ENCODE results near the gene DOCK11. TPM values are rescaled to one million over a fixed set of nuclear protein-coding genes. Genes with fewer than 3 reads are reported as not detected.
A peak's percentile ranks its signal among the peaks of the same experiment; 100 is the strongest.

Gene DOCK11
- total RNA-seq, 1 experiment from 2014 or later, result 2.2 TPM

GRCh38 chrX:118493653-118494297, 1.8 kb upstream of the DOCK11 start:
- H3K4me3 ChIP-seq (ENCODE audit: insufficient read depth, low read depth, low read length), result no peak overlapping the region
- H3K27me3 ChIP-seq (ENCODE audit: control insufficient read depth, insufficient read depth, low read length), result peaks cover 37% of the 10 kb centered on the region
- no peak for DNase-seq
- H3K36me3 ChIP-seq (replicated peaks; ENCODE audit: control insufficient read depth, insufficient read depth, low read length), result no peaks in the 10 kb centered on the region

DNA sequence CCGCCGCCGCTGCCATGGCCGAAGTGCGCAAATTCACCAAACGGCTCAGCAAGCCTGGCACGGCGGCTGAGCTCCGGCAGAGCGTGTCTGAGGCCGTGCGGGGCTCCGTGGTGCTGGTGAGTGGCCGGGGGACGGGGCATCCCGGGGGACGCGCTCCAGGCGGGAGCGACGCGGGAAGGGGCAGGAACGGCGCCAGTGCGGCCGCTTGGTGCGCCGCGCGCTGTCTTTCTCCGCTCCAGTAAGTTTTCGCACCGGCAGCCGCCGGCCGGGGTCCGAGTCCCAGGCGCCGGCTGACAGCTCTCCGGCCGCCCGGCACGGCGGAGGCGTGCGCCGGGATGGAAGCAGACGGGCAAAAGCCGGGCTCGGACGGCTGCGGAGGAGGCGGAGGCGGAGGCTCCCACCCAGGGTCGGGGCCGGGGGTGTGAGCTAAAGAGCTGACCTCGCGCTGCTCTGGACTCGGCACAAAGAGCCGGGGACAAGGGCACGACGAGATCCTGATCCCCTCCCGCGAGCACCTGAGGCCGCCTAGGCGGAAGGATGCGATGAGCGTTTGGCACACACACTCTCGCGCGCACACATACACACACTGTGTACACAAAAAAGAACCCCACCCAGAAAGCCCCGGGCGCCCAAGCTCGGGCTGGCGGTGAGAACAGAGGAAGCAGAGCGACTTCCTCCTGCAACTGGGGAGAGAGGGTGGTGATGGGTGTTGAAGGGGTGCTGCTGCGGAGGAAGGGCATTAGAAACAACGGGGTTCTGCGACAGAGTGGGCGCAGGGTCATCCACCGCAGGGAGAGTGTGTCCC, 545 bp downstream of the DOCK11 start:
- DNase-seq, result peak; percentile 72
- peaks cover 39% of the 10 kb centered on the region for H3K27me3 ChIP-seq (ENCODE audit: control insufficient read depth, insufficient read depth, low read length)
- H3K36me3 ChIP-seq (replicated peaks; ENCODE audit: control insufficient read depth, insufficient read depth, low read length), result no peaks in the 10 kb centered on the region
- H3K4me3 ChIP-seq (ENCODE audit: insufficient read depth, low read depth, low read length), result peak overlapping the region; percentile 74

DNA sequence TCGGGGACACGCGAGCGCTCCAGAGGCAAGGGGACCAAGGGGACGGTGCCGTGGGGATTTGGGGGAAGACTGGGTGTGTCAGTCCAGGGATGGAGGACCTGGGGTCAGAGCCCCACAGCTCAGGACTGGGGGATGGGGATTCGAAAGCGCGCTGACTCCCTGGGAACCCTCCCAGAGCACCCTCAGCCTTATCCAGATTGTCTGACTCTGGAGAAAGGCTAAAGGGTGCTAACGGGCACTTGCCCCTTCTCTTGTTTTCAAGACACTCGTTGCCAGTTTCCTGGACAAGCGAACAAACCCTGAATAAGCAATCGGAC, 1.1 kb downstream of the DOCK11 start:
- peak; percentile 54 for DNase-seq
- H3K36me3 ChIP-seq (replicated peaks; ENCODE audit: control insufficient read depth, insufficient read depth, low read length), result no peaks in the 10 kb centered on the region
- peaks cover 39% of the 10 kb centered on the region for H3K27me3 ChIP-seq (ENCODE audit: control insufficient read depth, insufficient read depth, low read length)
- H3K4me3 ChIP-seq (ENCODE audit: insufficient read depth, low read depth, low read length), result peak overlapping the region; percentile 74

DNA sequence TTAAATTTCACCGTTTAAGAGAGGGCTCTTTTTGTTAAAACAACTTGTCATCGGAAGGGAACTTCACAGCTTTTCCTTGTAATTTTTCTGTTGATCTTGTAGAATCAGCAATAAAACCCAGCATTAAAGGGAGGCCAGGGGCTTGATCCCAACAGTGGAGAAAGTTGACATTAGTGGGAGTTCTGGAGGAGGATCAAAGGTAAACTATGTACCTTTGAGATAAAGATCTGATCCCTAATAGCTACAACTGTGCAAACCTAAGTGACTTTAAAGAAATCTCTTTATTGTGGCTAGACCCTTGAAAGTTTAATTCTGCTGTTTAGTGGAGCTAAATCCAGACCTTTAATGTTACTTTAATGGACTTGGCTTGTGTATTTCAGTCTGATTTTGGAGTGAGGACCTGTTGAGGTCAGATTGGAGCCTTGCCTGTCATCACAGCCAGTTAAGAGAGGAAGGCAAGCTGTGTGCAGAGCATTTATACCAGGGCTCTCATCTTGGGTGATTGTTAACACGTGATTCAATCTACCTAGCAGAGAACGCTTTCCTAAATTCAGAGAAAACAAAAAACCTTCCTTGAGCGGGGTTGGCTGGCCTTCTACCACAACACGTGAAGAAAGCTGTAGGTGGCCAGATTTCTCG, 1.7 kb downstream of the DOCK11 start:
- H3K36me3 ChIP-seq (replicated peaks; ENCODE audit: control insufficient read depth, insufficient read depth, low read length), result no peaks in the 10 kb centered on the region
- H3K4me3 ChIP-seq (ENCODE audit: insufficient read depth, low read depth, low read length), result no peak overlapping the region
- H3K27me3 ChIP-seq (ENCODE audit: control insufficient read depth, insufficient read depth, low read length), result peaks cover 39% of the 10 kb centered on the region
- DNase-seq, result no peak

- no peak overlapping the region for H3K4me3 ChIP-seq (ENCODE audit: insufficient read depth, low read depth, low read length)
- H3K36me3 ChIP-seq (replicated peaks; ENCODE audit: control insufficient read depth, insufficient read depth, low read length), result no peaks in the 10 kb centered on the region
- no peak for DNase-seq
- H3K27me3 ChIP-seq (ENCODE audit: control insufficient read depth, insufficient read depth, low read length), result peaks cover 39% of the 10 kb centered on the region
These were observed 2.7 kb downstream of the DOCK11 start for GRCh38 chrX:118498351-118498750.

DNA sequence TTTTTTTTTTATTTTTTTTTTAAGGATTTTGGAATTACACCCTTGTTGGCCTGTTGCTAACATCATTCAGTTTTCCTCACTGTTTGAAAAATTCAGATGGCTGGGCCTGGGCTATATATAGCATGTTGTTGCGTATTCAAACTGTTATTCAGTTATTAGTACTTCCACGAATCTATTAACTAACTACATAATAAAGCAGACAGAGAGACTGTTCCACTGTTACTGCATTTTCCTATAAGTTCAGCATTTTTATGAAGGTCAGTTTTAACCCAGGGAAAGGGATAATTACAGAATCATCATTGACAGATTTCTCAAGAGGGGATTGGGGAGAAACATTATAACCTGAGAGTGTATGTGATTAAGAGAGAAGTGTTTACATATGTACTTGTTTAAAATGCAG, 3.1 kb downstream of the DOCK11 start:
- no peak for DNase-seq
- H3K27me3 ChIP-seq (ENCODE audit: control insufficient read depth, insufficient read depth, low read length), result peaks cover 39% of the 10 kb centered on the region
- H3K4me3 ChIP-seq (ENCODE audit: insufficient read depth, low read depth, low read length), result no peak overlapping the region
- H3K36me3 ChIP-seq (replicated peaks; ENCODE audit: control insufficient read depth, insufficient read depth, low read length), result no peaks in the 10 kb centered on the region

DNA sequence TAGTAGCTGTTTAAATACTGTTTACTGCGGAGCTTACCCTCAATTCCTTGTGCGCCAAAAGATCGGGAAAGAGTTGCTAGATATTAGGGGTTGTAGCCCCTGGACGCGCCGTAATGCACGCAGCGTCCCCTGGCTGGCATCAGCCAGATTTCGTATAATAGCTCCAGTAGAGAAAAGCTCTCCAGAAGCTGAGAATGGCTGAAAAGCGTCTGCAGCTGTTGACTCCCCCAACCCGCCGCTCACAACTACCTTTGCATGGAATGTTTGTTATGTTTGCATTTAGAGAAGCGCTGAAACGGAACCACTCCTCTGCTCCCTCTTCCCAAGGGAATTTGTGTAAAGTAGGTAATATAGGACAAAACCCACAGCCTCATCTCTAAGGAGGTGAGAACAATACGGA, 3.7 kb downstream of the DOCK11 start:
- DNase-seq, result peak; percentile 70
- H3K4me3 ChIP-seq (ENCODE audit: insufficient read depth, low read depth, low read length), result 0 out of 2 replicates have a peak overlapping the region, but pooled peaks have one; percentile 10
- H3K27me3 ChIP-seq (ENCODE audit: control insufficient read depth, insufficient read depth, low read length), result peaks cover 37% of the 10 kb centered on the region
- H3K36me3 ChIP-seq (replicated peaks; ENCODE audit: control insufficient read depth, insufficient read depth, low read length), result no peaks in the 10 kb centered on the region

DNA sequence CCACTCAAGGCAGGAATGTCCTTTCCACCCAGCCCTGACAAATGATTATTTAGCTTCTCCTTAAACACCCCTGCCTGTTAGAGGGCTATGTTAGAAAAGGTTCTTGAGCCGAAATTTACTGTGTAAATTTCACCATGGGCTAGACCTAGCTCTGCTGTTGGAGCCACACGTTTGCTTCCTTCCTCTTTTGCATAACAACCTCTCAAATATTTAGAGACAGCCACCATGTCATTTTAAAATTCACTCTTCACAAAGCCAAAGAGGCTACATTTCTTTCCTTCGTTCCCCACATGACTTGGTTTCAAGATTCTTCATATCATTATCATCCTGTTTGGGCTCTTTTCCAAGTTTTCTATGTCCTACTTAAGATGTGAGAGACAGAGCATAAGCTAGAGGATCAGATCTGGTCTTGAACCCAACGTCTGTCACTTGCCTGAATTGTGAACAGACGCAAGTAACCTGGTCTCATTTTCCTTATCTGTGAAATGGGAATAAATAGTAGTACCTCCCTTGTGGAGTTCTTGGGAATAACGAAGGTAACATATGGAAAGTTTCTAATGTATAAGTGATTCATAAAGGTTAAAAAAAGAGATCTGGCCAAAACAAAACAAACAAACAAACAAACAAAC, 6.7 kb downstream of the DOCK11 start:
- Histone ChIP-seq H3K36me3 (replicated peaks; ENCODE audit: control insufficient read depth, insufficient read depth, low read length) (no peaks in the 10 kb centered on the region), H3K27me3 (ENCODE audit: control insufficient read depth, insufficient read depth, low read length) (peaks cover 14% of the 10 kb centered on the region), H3K4me3 (ENCODE audit: insufficient read depth, low read depth, low read length) (no peak overlapping the region)
- no peak for DNase-seq

- Histone ChIP-seq H3K4me3 (ENCODE audit: insufficient read depth, low read depth, low read length) (no peak overlapping the region), H3K36me3 (replicated peaks; ENCODE audit: control insufficient read depth, insufficient read depth, low read length) (no peaks in the 10 kb centered on the region), H3K27me3 (ENCODE audit: control insufficient read depth, insufficient read depth, low read length) (peaks cover 3% of the 10 kb centered on the region)
- no peak for DNase-seq
These were observed 7.8 kb downstream of the DOCK11 start for GRCh38 chrX:118503260-118504041.

DNA sequence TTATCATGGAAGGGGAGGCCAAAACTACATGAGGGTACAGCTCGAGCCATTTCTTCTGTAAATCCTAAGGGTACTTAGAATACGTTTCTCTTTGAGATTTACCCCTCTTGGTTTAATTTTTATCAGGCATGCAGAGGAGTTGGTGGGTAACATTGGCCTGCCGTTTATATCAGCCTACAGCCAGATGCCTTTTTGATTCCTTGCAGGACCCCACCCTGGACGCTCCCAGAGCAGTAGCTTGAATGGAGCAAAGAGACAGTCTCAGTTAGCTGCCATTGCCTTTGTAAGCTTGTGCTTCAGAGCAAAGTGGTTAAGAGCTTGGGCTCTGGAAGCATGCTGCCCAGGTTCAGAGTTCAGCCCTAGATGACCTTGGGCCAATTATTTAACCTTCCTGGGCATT, 9.0 kb downstream of the DOCK11 start:
- no peak for DNase-seq
- Histone ChIP-seq H3K36me3 (replicated peaks; ENCODE audit: control insufficient read depth, insufficient read depth, low read length) (no peaks in the 10 kb centered on the region), H3K4me3 (ENCODE audit: insufficient read depth, low read depth, low read length) (no peak overlapping the region), H3K27me3 (ENCODE audit: control insufficient read depth, insufficient read depth, low read length) (no peaks in the 10 kb centered on the region)

GRCh38 chrX:118506805-118507480, 11.3 kb downstream of the DOCK11 start:
- no peak for DNase-seq
- Histone ChIP-seq H3K4me3 (ENCODE audit: insufficient read depth, low read depth, low read length) (no peak overlapping the region), H3K27me3 (ENCODE audit: control insufficient read depth, insufficient read depth, low read length) (no peaks in the 10 kb centered on the region), H3K36me3 (replicated peaks; ENCODE audit: control insufficient read depth, insufficient read depth, low read length) (no peaks in the 10 kb centered on the region)

DNA sequence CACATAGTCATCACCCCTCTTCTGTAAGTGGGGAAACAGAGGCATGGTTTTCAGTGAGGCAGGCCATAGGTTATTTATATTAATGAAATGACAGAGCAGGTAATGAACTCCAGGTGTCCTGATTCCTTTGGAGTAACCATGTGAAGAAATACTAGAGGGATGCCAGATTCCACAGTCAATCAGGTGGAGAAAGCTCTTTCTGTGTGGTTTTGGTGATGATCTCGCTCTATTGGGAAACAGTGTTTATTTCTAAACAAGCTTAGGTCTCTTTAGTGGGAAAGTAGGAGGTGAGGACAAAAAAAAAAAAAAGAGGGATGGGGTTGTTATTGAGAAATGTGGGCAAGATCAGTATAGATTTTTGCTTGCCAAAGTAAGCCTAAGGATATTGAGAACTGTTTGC, 12.2 kb downstream of the DOCK11 start:
- no peak overlapping the region for H3K4me3 ChIP-seq (ENCODE audit: insufficient read depth, low read depth, low read length)
- H3K27me3 ChIP-seq (ENCODE audit: control insufficient read depth, insufficient read depth, low read length), result no peaks in the 10 kb centered on the region
- no peak for DNase-seq
- H3K36me3 ChIP-seq (replicated peaks; ENCODE audit: control insufficient read depth, insufficient read depth, low read length), result no peaks in the 10 kb centered on the region

- no peak for DNase-seq
- H3K36me3 ChIP-seq (replicated peaks; ENCODE audit: control insufficient read depth, insufficient read depth, low read length), result no peaks in the 10 kb centered on the region
- H3K27me3 ChIP-seq (ENCODE audit: control insufficient read depth, insufficient read depth, low read length), result no peaks in the 10 kb centered on the region
- H3K4me3 ChIP-seq (ENCODE audit: insufficient read depth, low read depth, low read length), result no peak overlapping the region
These were observed 12.6 kb downstream of the DOCK11 start for GRCh38 chrX:118508221-118508620.

GRCh38 chrX:118508635-118509034, 13.0 kb downstream of the DOCK11 start:
- Histone ChIP-seq H3K27me3 (ENCODE audit: control insufficient read depth, insufficient read depth, low read length) (no peaks in the 10 kb centered on the region), H3K4me3 (ENCODE audit: insufficient read depth, low read depth, low read length) (no peak overlapping the region), H3K36me3 (replicated peaks; ENCODE audit: control insufficient read depth, insufficient read depth, low read length) (no peaks in the 10 kb centered on the region)
- DNase-seq, result peak; percentile 25

All from H7 (cell line).